NCI-H510A (cell line): ENCODE results near the gene PRUNE2.
"Not testable (repeated sequence)": the region's sequence is repeated elsewhere in the genome, so short reads cannot be mapped to it uniquely, and the experiment has no call there.

Source experiments
- DNase-seq: peaks from one replicate; lab custom pipeline; 2025; lab: John Stamatoyannopoulos, UW

Gene PRUNE2

GRCh38 chr9:76863832-76864231 is 42.1 kb downstream of the PRUNE2 start:
- DNase-seq, result no peak

- no peak for DNase-seq
Observed at GRCh38 chr9:76859860-76860259, 46.1 kb downstream of the PRUNE2 start.

GRCh38 chr9:76858248-76858647 is 47.7 kb downstream of the PRUNE2 start:
- DNase-seq, result not testable (repeated sequence)

- no peak for DNase-seq
Observed at GRCh38 chr9:76856016-76856415, 49.9 kb downstream of the PRUNE2 start.

GRCh38 chr9:76855015-76855414 is 50.9 kb downstream of the PRUNE2 start:
- DNase-seq, result no peak

GRCh38 chr9:76852026-76852425 is 53.9 kb downstream of the PRUNE2 start:
- DNase-seq, result no peak

- no peak for DNase-seq
Observed at GRCh38 chr9:76846297-76846696, 59.6 kb downstream of the PRUNE2 start.

- DNase-seq, result no peak
Observed at GRCh38 chr9:76845254-76845653, 60.7 kb downstream of the PRUNE2 start.

- DNase-seq, result no peak
Observed at GRCh38 chr9:76835571-76836283, 70.2 kb downstream of the PRUNE2 start.

- DNase-seq, result no peak
Observed at GRCh38 chr9:76828447-76828846, 77.5 kb downstream of the PRUNE2 start.

- no peak for DNase-seq
Observed at GRCh38 chr9:76827296-76828080, 78.4 kb downstream of the PRUNE2 start.

- DNase-seq, result no peak
Observed at GRCh38 chr9:76820431-76820830, 85.5 kb downstream of the PRUNE2 start.

GRCh38 chr9:76818271-76818670 is 87.6 kb downstream of the PRUNE2 start:
- DNase-seq, result no peak

GRCh38 chr9:76817489-76817888 is 88.4 kb downstream of the PRUNE2 start:
- DNase-seq, result no peak

- DNase-seq, result no peak
Observed at GRCh38 chr9:76812591-76812990, 93.3 kb downstream of the PRUNE2 start.

- DNase-seq, result peak; percentile 32
Observed at GRCh38 chr9:76810377-76810957, 95.4 kb downstream of the PRUNE2 start.

GRCh38 chr9:76808636-76809035 is 97.3 kb downstream of the PRUNE2 start:
- no peak for DNase-seq

- DNase-seq, result no peak
Observed at GRCh38 chr9:76803762-76804161, 102.2 kb downstream of the PRUNE2 start.

- DNase-seq, result no peak
Observed at GRCh38 chr9:76803083-76803482, 102.8 kb downstream of the PRUNE2 start.

GRCh38 chr9:76800901-76801300 is 105.0 kb downstream of the PRUNE2 start:
- no peak for DNase-seq

GRCh38 chr9:76799473-76799872 is 106.4 kb downstream of the PRUNE2 start:
- DNase-seq, result no peak

- no peak for DNase-seq
Observed at GRCh38 chr9:76798527-76798926, 107.4 kb downstream of the PRUNE2 start.

GRCh38 chr9:76796296-76796695 is 109.6 kb downstream of the PRUNE2 start:
- DNase-seq, result no peak
